CD4-positive, alpha-beta memory T cell (primary cell): ENCODE results near the gene CFAP161. TPM values are rescaled to one million over a fixed set of nuclear protein-coding genes. Genes with fewer than 3 reads are reported as not detected.
A peak's percentile ranks its signal among the peaks of the same experiment; 100 is the strongest.

Source experiments
- CTCF ChIA-PET: fragments of 350-600 bp; sonication (Branson Sonifier 250); formaldehyde crosslinking; loops from one replicate; lab custom pipeline; 2021; ENCODE audit warnings: inconsistent platforms; ENCODE audit not compliant: partially characterized antibody; lab: Charles Lee
- POLR2A ChIA-PET: fragments of 350-600 bp; sonication (Branson Sonifier 250); formaldehyde crosslinking; loops from one replicate; lab custom pipeline; 2021; ENCODE audit not compliant: partially characterized antibody; lab: Charles Lee
- DNase-seq, 5 donors: peaks; one replicate each; pipeline versions ENCODE4 v3.0.0 to v3.0.0-alpha.2; 2020 to 2022; ENCODE audit warnings: mixed read lengths in 1 of 5
- H3K27ac ChIP-seq: one replicate; pipeline ENCODE4 v1.7.0; 2013; ENCODE audit warnings: low read depth, low read length
- H3K27me3 ChIP-seq: 2 replicates; pipeline ENCODE4 v1.7.0; 2013; ENCODE audit warnings: mild to moderate bottlenecking, low read length, moderate library complexity; ENCODE audit not compliant: insufficient read depth
- H3K36me3 ChIP-seq: 2 replicates; pipeline ENCODE4 v1.7.0; 2013; ENCODE audit warnings: mild to moderate bottlenecking, low read length, moderate library complexity; ENCODE audit not compliant: insufficient read depth
- H3K4me1 ChIP-seq: 2 replicates; pipeline ENCODE4 v1.7.0; 2013; ENCODE audit warnings: mild to moderate bottlenecking, low read length, moderate library complexity; ENCODE audit not compliant: insufficient read depth
- H3K4me3 ChIP-seq, 2 donors: one replicate each; pipeline ENCODE4 v1.7.0; 2013; ENCODE audit warnings: low read length in 2 of 2, mild to moderate bottlenecking in 1 of 2
- H3K9me3 ChIP-seq, 2 donors: one replicate each; pipeline ENCODE4 v1.7.0; 2013; ENCODE audit warnings: low read length in 2 of 2, control low read depth in 1 of 2; ENCODE audit not compliant: control insufficient read depth in 1 of 2
- H3K27ac Mint-ChIP-seq, 7 donors: one replicate each; pipeline ENCODE4 v1.8.0; 2020 to 2021; ENCODE audit warnings: mixed read lengths in 7 of 7, mild to moderate bottlenecking in 6 of 7, inconsistent platforms in 3 of 7, moderate library complexity in 3 of 7
- H3K27me3 Mint-ChIP-seq, 2 donors: one replicate each; pipeline ENCODE4 v1.8.0; 2020 to 2021; ENCODE audit warnings: mixed read lengths in 2 of 2
- H3K36me3 Mint-ChIP-seq, 2 donors: one replicate each; pipeline ENCODE4 v1.8.0; 2020 to 2021; ENCODE audit warnings: mixed read lengths in 2 of 2, inconsistent platforms in 1 of 2, mild to moderate bottlenecking in 1 of 2
- H3K4me1 Mint-ChIP-seq, 4 donors: one replicate each; pipeline ENCODE4 v1.8.0; 2020 to 2021; ENCODE audit warnings: mixed read lengths in 4 of 4, mild to moderate bottlenecking in 1 of 4
- H3K4me3 Mint-ChIP-seq, 8 donors: one replicate each; pipeline ENCODE4 v1.8.0; 2020 to 2021; ENCODE audit warnings: mixed read lengths in 8 of 8, mild to moderate bottlenecking in 7 of 8, moderate library complexity in 6 of 8, inconsistent platforms in 3 of 8
- H3K9me3 Mint-ChIP-seq, 8 donors: one replicate each; pipeline ENCODE4 v1.8.0; 2020 to 2021; ENCODE audit warnings: mixed read lengths in 8 of 8, mild to moderate bottlenecking in 5 of 8, inconsistent platforms in 3 of 8, moderate library complexity in 1 of 8
- intact Hi-C: fragments of 100-400 bp; cut with micrococcal nuclease; formaldehyde crosslinking; loops from one replicate; pipeline ENCODE4 v1.15.1; 2023
- polyA plus RNA-seq, 2 donors: library from polyadenylated mRNA; unstranded; fragments of 300-500 nt; fragmentation: Illumina TruSeq; gene quantifications; one replicate each; pipeline ENCODE4 v1.2.3, GENCODE V29; 2021
- total RNA-seq, 2 experiments: library from RNA; stranded (reverse); gene quantifications; one replicate each; pipeline ENCODE4 v1.2.3, GENCODE V29; 2021

CFAP161 gene
- total and polyA plus RNA-seq, 4 experiments from 2014 or later = not detected

DNA sequence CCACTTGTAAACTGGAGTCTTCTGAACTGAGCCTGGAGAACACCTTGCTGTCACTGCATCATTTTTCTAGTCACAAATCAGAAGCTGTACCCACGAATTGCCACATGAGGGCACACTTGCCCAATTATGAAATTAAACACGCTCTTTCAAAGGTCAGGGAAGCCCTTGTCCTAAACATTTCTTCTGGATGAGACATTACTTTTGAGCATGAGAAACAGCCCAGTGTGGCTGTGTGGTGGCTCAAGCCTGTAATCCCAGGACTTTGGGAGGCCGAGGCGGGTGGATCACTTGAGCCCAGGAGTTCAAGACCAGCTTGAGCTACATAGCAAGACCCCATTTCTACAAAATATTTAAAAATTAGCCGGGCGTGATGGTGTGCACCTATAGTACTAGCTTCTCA is 27.5 kb upstream of the CFAP161 start:
- Mint-ChIP-seq H3K4me3 (no peak overlapping the region), H3K27me3 (peaks cover 17 to 20% of the 10 kb centered on the region in 2 donors), H3K4me1 (no peaks in the 10 kb centered on the region), H3K27ac (peak overlapping the region in 1 of 7 donors; percentile 14), H3K36me3 (no peaks in the 10 kb centered on the region), H3K9me3 (no peaks in the 10 kb centered on the region)
- CTCF ChIA-PET = interaction anchor here (0.7 to 11.2 kb wide), 15 partner anchors 8 to 293 kb away, joined by 3 to 131 read pairs (median 4); no protein-coding TSS in a partner anchor
- Histone ChIP-seq H3K27ac (no peak overlapping the region), H3K9me3 (no peaks in the 10 kb centered on the region), H3K27me3 (no peaks in the 10 kb centered on the region), H3K36me3 (no peaks in the 10 kb centered on the region), H3K4me3 (no peak overlapping the region), H3K4me1 (no peaks in the 10 kb centered on the region)
- DNase-seq = peak in 4 of 5 donors; percentile 25 to 35 (median 28)
- POLR2A ChIA-PET = interaction anchor here (1.4 kb wide), 1 partner anchor 160 kb away, joined by 4 read pairs; no protein-coding TSS in a partner anchor
- intact Hi-C loops = loop anchor here (1.0 to 5.0 kb wide), 2 partner anchors 160 to 649 kb away; no protein-coding TSS in a partner anchor

- ChIA-PET CTCF (interaction anchor here (0.7 to 11.2 kb wide), 12 partner anchors 9 to 652 kb away, joined by 3 to 131 read pairs (median 6); no protein-coding TSS in a partner anchor), POLR2A (interaction anchor here (1.4 kb wide), 1 partner anchor 159 kb away, joined by 4 read pairs; no protein-coding TSS in a partner anchor)
- DNase-seq = no peak
- Histone ChIP-seq H3K36me3 (no peaks in the 10 kb centered on the region), H3K4me3 (no peak overlapping the region), H3K9me3 (no peaks in the 10 kb centered on the region), H3K27me3 (no peaks in the 10 kb centered on the region), H3K27ac (no peak overlapping the region), H3K4me1 (no peaks in the 10 kb centered on the region)
- Mint-ChIP-seq H3K4me3 (no peak overlapping the region), H3K27me3 (peaks cover 18 to 24% of the 10 kb centered on the region in 2 donors), H3K27ac (no peak overlapping the region), H3K36me3 (no peaks in the 10 kb centered on the region), H3K9me3 (no peaks in the 10 kb centered on the region), H3K4me1 (no peaks in the 10 kb centered on the region)
- intact Hi-C loops = loop anchor here (1.0 to 5.0 kb wide), 3 partner anchors 112 to 651 kb away; no protein-coding TSS in a partner anchor
Measured at GRCh38 chr15:81107889-81108288, 26.2 kb upstream of the CFAP161 start.

- no peaks in the 10 kb centered on the region for H3K9me3 Mint-ChIP-seq
- intact Hi-C loops = loop anchor here (1.0 to 5.0 kb wide), 3 partner anchors 112 to 651 kb away; no protein-coding TSS in a partner anchor
- POLR2A ChIA-PET = no interaction called here
Measured at GRCh38 chr15:81108427-81108826, 25.6 kb upstream of the CFAP161 start.

GRCh38 chr15:81111018-81111417 is 23.1 kb upstream of the CFAP161 start:
- H3K36me3 Mint-ChIP-seq = no peaks in the 10 kb centered on the region
- no peak overlapping the region for H3K4me3 Mint-ChIP-seq
- DNase-seq = no peak
- no peak overlapping the region for H3K4me3 ChIP-seq
- no peaks in the 10 kb centered on the region for H3K9me3 ChIP-seq
- H3K9me3 Mint-ChIP-seq = no peaks in the 10 kb centered on the region
- POLR2A ChIA-PET = no interaction called here
- H3K27me3 ChIP-seq = no peaks in the 10 kb centered on the region
- H3K4me1 ChIP-seq = no peaks in the 10 kb centered on the region
- CTCF ChIA-PET = interaction anchor here (1.1 to 11.2 kb wide), 2 partner anchors 133 to 155 kb away, joined by 3 to 131 read pairs; no protein-coding TSS in a partner anchor
- peaks cover 29 to 36% of the 10 kb centered on the region in 2 donors for H3K27me3 Mint-ChIP-seq
- intact Hi-C loops = no loop called here
- H3K36me3 ChIP-seq = no peaks in the 10 kb centered on the region
- no peak overlapping the region for H3K27ac ChIP-seq
- H3K27ac Mint-ChIP-seq = no peak overlapping the region
- no peaks in the 10 kb centered on the region for H3K4me1 Mint-ChIP-seq

More at GRCh38 chr15:81108427-81108826, 25.6 kb upstream of the CFAP161 start:
- no peak overlapping the region for H3K27ac Mint-ChIP-seq
- Histone ChIP-seq H3K4me1 (no peaks in the 10 kb centered on the region), H3K9me3 (no peaks in the 10 kb centered on the region), H3K36me3 (no peaks in the 10 kb centered on the region), H3K27me3 (no peaks in the 10 kb centered on the region), H3K27ac (no peak overlapping the region), H3K4me3 (no peak overlapping the region)
- H3K36me3 Mint-ChIP-seq = no peaks in the 10 kb centered on the region
- no peak for DNase-seq
- H3K4me3 Mint-ChIP-seq = no peak overlapping the region
- no peaks in the 10 kb centered on the region for H3K4me1 Mint-ChIP-seq
- CTCF ChIA-PET = interaction anchor here (0.7 to 11.2 kb wide), 16 partner anchors 9 to 652 kb away, joined by 3 to 131 read pairs (median 4); no protein-coding TSS in a partner anchor
- peaks cover 18 to 24% of the 10 kb centered on the region in 2 donors for H3K27me3 Mint-ChIP-seq

GRCh38 chr15:81111510-81112470 is 22.3 kb upstream of the CFAP161 start:
- ChIA-PET POLR2A (no interaction called here), CTCF (interaction anchor here (1.1 to 11.2 kb wide), 2 partner anchors 134 to 155 kb away, joined by 3 to 131 read pairs; no protein-coding TSS in a partner anchor)
- no peak for DNase-seq
- H3K36me3 ChIP-seq = no peaks in the 10 kb centered on the region
- Mint-ChIP-seq H3K4me3 (no peak overlapping the region), H3K4me1 (no peaks in the 10 kb centered on the region), H3K9me3 (no peaks in the 10 kb centered on the region), H3K27me3 (peaks cover 29 to 36% of the 10 kb centered on the region in 2 donors), H3K27ac (peak overlapping the region in 1 of 7 donors; percentile 5), H3K36me3 (no peaks in the 10 kb centered on the region)
- no peaks in the 10 kb centered on the region for H3K9me3 ChIP-seq
- no peaks in the 10 kb centered on the region for H3K27me3 ChIP-seq
- no peaks in the 10 kb centered on the region for H3K4me1 ChIP-seq
- intact Hi-C loops = no loop called here
- no peak overlapping the region for H3K27ac ChIP-seq
- no peak overlapping the region for H3K4me3 ChIP-seq

GRCh38 chr15:81113204-81113657 is 20.8 kb upstream of the CFAP161 start:
- POLR2A ChIA-PET = no interaction called here
- Histone ChIP-seq H3K4me3 (no peak overlapping the region), H3K4me1 (peaks cover 1% of the 10 kb centered on the region), H3K9me3 (no peaks in the 10 kb centered on the region), H3K36me3 (no peaks in the 10 kb centered on the region), H3K27ac (no peak overlapping the region), H3K27me3 (peaks cover 7% of the 10 kb centered on the region)
- intact Hi-C loops = no loop called here
- CTCF ChIA-PET = interaction anchor here (11.2 kb wide), 1 partner anchor 153 kb away, joined by 131 read pairs; no protein-coding TSS in a partner anchor
- no peaks in the 10 kb centered on the region for H3K36me3 Mint-ChIP-seq
- no peak for DNase-seq
- H3K27me3 Mint-ChIP-seq = peaks cover 31 to 44% of the 10 kb centered on the region in 2 donors
- H3K9me3 Mint-ChIP-seq = no peaks in the 10 kb centered on the region
- H3K4me3 Mint-ChIP-seq = no peak overlapping the region
- no peak overlapping the region for H3K27ac Mint-ChIP-seq
- no peaks in the 10 kb centered on the region for H3K4me1 Mint-ChIP-seq
